Measurements from ENCODE around the gene HDAC9.

The HDAC9 gene

GRCh38 chr7:18700147-18700546 is 204.6 kb downstream of the HDAC9 start:
- Histone ChIP-seq H4K20me1 (ENCODE audit: insufficient read depth, low read length) (no peaks in the 10 kb centered on the region), H3K79me2 (ENCODE audit: insufficient read depth, low read length) (no peaks in the 10 kb centered on the region), H3K27ac (ENCODE audit: low read length) (no peak overlapping the region), H3K9me3 (ENCODE audit: insufficient read depth, low read length, severe bottlenecking) (no peaks in the 10 kb centered on the region), H2AFZ (ENCODE audit: low read depth, low read length) (no peak overlapping the region), H3K27me3 (ENCODE audit: insufficient read depth, low read length, poor library complexity) (no peaks in the 10 kb centered on the region), H3K9ac (ENCODE audit: low read depth, low read length) (no peak overlapping the region), H3K36me3 (ENCODE audit: insufficient read depth, low read length) (no peaks in the 10 kb centered on the region), H3K4me2 (ENCODE audit: insufficient read depth, low read length) (no peak overlapping the region), H3K4me3 (ENCODE audit: low read depth in 1 of 2, low read length in 2 of 2) (no peak overlapping the region), H3K4me1 (ENCODE audit: insufficient read depth, low read length) (no peaks in the 10 kb centered on the region)
- DNase-seq (peak; percentile 7), ATAC-seq (ENCODE audit: insufficient read depth, low read depth) (no peak)
- TF ChIP-seq CTCF (IDR thresholded peaks at IDR 0.05; ENCODE audit: borderline replicate concordance, extremely low read depth, low read length, poor library complexity, severe bottlenecking), result peak; percentile 40
- TF ChIP-seq EZH2 (IDR thresholded peaks at IDR 0.05; ENCODE audit: borderline replicate concordance, low read depth, low read length, severe bottlenecking), result no peak

- no peak for ATAC-seq (ENCODE audit: insufficient read depth, low read depth)
- no peaks in the 10 kb centered on the region for H4K20me1 ChIP-seq (ENCODE audit: insufficient read depth, low read length)
- no peaks in the 10 kb centered on the region for H3K4me1 ChIP-seq (ENCODE audit: insufficient read depth, low read length)
- H3K9me3 ChIP-seq (ENCODE audit: insufficient read depth, low read length, severe bottlenecking), result no peaks in the 10 kb centered on the region
- H2AFZ ChIP-seq (ENCODE audit: low read depth, low read length), result no peak overlapping the region
- no peak overlapping the region for H3K4me2 ChIP-seq (ENCODE audit: insufficient read depth, low read length)
- H3K36me3 ChIP-seq (ENCODE audit: insufficient read depth, low read length), result no peaks in the 10 kb centered on the region
- no peaks in the 10 kb centered on the region for H3K27me3 ChIP-seq (ENCODE audit: insufficient read depth, low read length, poor library complexity)
- DNase-seq, result no peak
- no peaks in the 10 kb centered on the region for H3K79me2 ChIP-seq (ENCODE audit: insufficient read depth, low read length)
- no peak overlapping the region for H3K9ac ChIP-seq (ENCODE audit: low read depth, low read length)
- no peak overlapping the region for H3K27ac ChIP-seq (ENCODE audit: low read length)
- H3K4me3 ChIP-seq (ENCODE audit: low read depth in 1 of 2, low read length in 2 of 2), result no peak overlapping the region
- TF ChIP-seq CTCF (IDR thresholded peaks at IDR 0.05; ENCODE audit: borderline replicate concordance, extremely low read depth, low read length, poor library complexity, severe bottlenecking) (no peak), EZH2 (IDR thresholded peaks at IDR 0.05; ENCODE audit: borderline replicate concordance, low read depth, low read length, severe bottlenecking) (no peak)
These were observed 206.7 kb downstream of the HDAC9 start for GRCh38 chr7:18702071-18702829.

GRCh38 chr7:18703685-18704084 is 208.1 kb downstream of the HDAC9 start:
- TF ChIP-seq CTCF (IDR thresholded peaks at IDR 0.05; ENCODE audit: borderline replicate concordance, extremely low read depth, low read length, poor library complexity, severe bottlenecking), result no peak
- no peaks in the 10 kb centered on the region for H4K20me1 ChIP-seq (ENCODE audit: insufficient read depth, low read length)
- no peak overlapping the region for H3K4me3 ChIP-seq (ENCODE audit: low read depth in 1 of 2, low read length in 2 of 2)
- no peak overlapping the region for H3K27ac ChIP-seq (ENCODE audit: low read length)
- no peaks in the 10 kb centered on the region for H3K27me3 ChIP-seq (ENCODE audit: insufficient read depth, low read length, poor library complexity)
- no peaks in the 10 kb centered on the region for H3K36me3 ChIP-seq (ENCODE audit: insufficient read depth, low read length)
- H3K9me3 ChIP-seq (ENCODE audit: insufficient read depth, low read length, severe bottlenecking), result no peaks in the 10 kb centered on the region
- no peaks in the 10 kb centered on the region for H3K4me1 ChIP-seq (ENCODE audit: insufficient read depth, low read length)
- DNase-seq (no peak), ATAC-seq (ENCODE audit: insufficient read depth, low read depth) (no peak)
- H3K79me2 ChIP-seq (ENCODE audit: insufficient read depth, low read length), result no peaks in the 10 kb centered on the region
- no peak overlapping the region for H3K4me2 ChIP-seq (ENCODE audit: insufficient read depth, low read length)
- H2AFZ ChIP-seq (ENCODE audit: low read depth, low read length), result no peak overlapping the region
- H3K9ac ChIP-seq (ENCODE audit: low read depth, low read length), result no peak overlapping the region

Data from DND-41 (cell line).